ENCODE results near the gene IGFALS. TPM values are rescaled to one million over a fixed set of nuclear protein-coding genes. Genes with fewer than 3 reads are reported as not detected.

Gene IGFALS
- total and polyA plus RNA-seq, 2 donors (not counting 3 experiments of a cell fraction or from before 2014, with no cell fraction given): not detected

GRCh38 chr16:1819611-1820010 lies 26.1 kb upstream of the IGFALS start:
- ChIA-PET CTCF (no interaction called here), POLR2A (no interaction called here)
- H3K27me3 ChIP-seq (ENCODE audit: control insufficient read depth in 2 of 2, insufficient read depth in 2 of 2, low read length in 2 of 2): no peaks in the 10 kb centered on the region
- no peak overlapping the region for H2AFZ ChIP-seq (ENCODE audit: low read depth, low read length)
- TF ChIP-seq GATA2 (IDR thresholded peaks at IDR 0.05; ENCODE audit: insufficient read depth, insufficient read length, low read depth, low read length) (no peak), EZH2 (IDR thresholded peaks at IDR 0.05; ENCODE audit: borderline replicate concordance, low read depth, low read length, severe bottlenecking) (no peak), FOS (IDR thresholded peaks at IDR 0.05; ENCODE audit: borderline replicate concordance, insufficient read depth, low read length) (no peak), POLR2A (IDR thresholded peaks at IDR 0.05; ENCODE audit: low read depth, low read length) (no peak), POLR2AphosphoS5 (IDR thresholded peaks at IDR 0.05; ENCODE audit: insufficient read depth, low read depth, low read length) (no peak), JUN (IDR thresholded peaks at IDR 0.05; ENCODE audit: borderline replicate concordance, insufficient read depth, insufficient read length, low read depth) (no peak), MYC (IDR thresholded peaks at IDR 0.05; ENCODE audit: low read depth, low read length) (no peak)
- TF ChIP-seq, protein P1, sequence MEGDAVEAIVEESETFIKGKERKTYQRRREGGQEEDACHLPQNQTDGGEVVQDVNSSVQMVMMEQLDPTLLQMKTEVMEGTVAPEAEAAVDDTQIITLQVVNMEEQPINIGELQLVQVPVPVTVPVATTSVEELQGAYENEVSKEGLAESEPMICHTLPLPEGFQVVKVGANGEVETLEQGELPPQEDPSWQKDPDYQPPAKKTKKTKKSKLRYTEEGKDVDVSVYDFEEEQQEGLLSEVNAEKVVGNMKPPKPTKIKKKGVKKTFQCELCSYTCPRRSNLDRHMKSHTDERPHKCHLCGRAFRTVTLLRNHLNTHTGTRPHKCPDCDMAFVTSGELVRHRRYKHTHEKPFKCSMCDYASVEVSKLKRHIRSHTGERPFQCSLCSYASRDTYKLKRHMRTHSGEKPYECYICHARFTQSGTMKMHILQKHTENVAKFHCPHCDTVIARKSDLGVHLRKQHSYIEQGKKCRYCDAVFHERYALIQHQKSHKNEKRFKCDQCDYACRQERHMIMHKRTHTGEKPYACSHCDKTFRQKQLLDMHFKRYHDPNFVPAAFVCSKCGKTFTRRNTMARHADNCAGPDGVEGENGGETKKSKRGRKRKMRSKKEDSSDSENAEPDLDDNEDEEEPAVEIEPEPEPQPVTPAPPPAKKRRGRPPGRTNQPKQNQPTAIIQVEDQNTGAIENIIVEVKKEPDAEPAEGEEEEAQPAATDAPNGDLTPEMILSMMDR (IDR thresholded peaks at IDR 0.05; ENCODE audit: extremely low read depth in 1 of 2, insufficient read depth in 1 of 2, low read depth in 1 of 2, low read length in 2 of 2): no peak
- TF ChIP-seq, protein P2, sequence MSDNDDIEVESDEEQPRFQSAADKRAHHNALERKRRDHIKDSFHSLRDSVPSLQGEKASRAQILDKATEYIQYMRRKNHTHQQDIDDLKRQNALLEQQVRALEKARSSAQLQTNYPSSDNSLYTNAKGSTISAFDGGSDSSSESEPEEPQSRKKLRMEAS (IDR thresholded peaks at IDR 0.05; ENCODE audit: insufficient read depth, insufficient read length): no peak
- no peak overlapping the region for H3K9ac ChIP-seq (replicated peaks; ENCODE audit: extremely low read depth, insufficient read depth, low read length)
- no peaks in the 10 kb centered on the region for H4K20me1 ChIP-seq (replicated peaks; ENCODE audit: control insufficient read depth, extremely low read depth, insufficient read depth, low read length)
- DNase-seq (ENCODE audit: low read depth, low spot score) (no peak), FAIRE-seq (no peak)
- intact Hi-C loops (cut with micrococcal nuclease): no loop called here
- H3K4me1 ChIP-seq (ENCODE audit: control insufficient read depth, extremely low read depth, insufficient read depth, low read length): no peaks in the 10 kb centered on the region
- no peaks in the 10 kb centered on the region for H3K9me1 ChIP-seq (replicated peaks; ENCODE audit: control insufficient read depth, extremely low read depth, insufficient read depth, low read length)
- H3K36me3 ChIP-seq (ENCODE audit: control insufficient read depth in 2 of 2, extremely low read depth in 1 of 2, insufficient read depth in 2 of 2, low read length in 2 of 2): peaks cover 0 to 36% of the 10 kb centered on the region in 2 experiments
- dilution Hi-C loops (cut with MboI; ENCODE audit: extremely low pct_ligation_motif_present, low sequenced_read_pairs): no loop called here
- no peaks in the 10 kb centered on the region for H3K79me2 ChIP-seq (ENCODE audit: control insufficient read depth, insufficient read depth, low read length)
- no peaks in the 10 kb centered on the region for H3K9me3 ChIP-seq (replicated peaks; ENCODE audit: control insufficient read depth, insufficient read depth, low read length)
- no peak overlapping the region for H3K4me3 ChIP-seq (replicated peaks in 1 of 3; ENCODE audit: insufficient read depth in 1 of 3, low read depth in 1 of 3, low read length in 3 of 3)
- no peak overlapping the region for H3K27ac ChIP-seq (ENCODE audit: insufficient read depth, low read depth, low read length)
- BruUV-seq (replicated peaks): no TSS peak
- H3K4me2 ChIP-seq (ENCODE audit: insufficient read depth, low read length): no peak overlapping the region

All from endothelial cell of umbilical vein (primary cell).